GM21528 (cell line): ENCODE data around the gene MCTP1.

Source experiments
- ATAC-seq: cut with Tn5 transposase; IDR thresholded peaks from one replicate; pipeline ENCODE4 v1.9.1; 2021; ENCODE audit warnings: mild to moderate bottlenecking, moderate library complexity; ENCODE audit not compliant: unreplicated experiment, low FRiP score

Gene MCTP1

DNA sequence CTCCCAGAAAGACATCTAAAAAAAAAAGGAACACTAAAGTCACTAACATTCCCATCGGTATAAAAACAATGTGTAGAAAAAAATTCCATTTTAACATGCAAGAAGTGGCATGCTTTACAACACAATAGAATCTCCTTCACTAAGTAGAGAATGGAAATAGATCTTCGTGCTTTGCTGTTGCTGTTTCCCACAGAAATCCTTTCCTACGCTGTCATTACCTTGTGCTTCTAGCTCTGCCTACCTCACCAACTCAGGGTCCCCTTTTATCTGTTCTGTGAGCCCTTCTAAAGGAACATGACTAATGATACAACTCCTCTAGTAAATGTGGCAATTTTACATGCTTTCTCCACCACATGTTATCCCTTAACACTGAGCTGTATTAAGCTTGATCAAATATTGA lies 202.9 kb downstream of the MCTP1 start:
- ATAC-seq = no peak

- peak; percentile 93 for ATAC-seq
These were observed 203.4 kb downstream of the MCTP1 start for GRCh38 chr5:95081500-95081960.

- no peak for ATAC-seq
These were observed 204.5 kb downstream of the MCTP1 start for GRCh38 chr5:95080441-95080840.

GRCh38 chr5:95080030-95080429 lies 204.9 kb downstream of the MCTP1 start:
- ATAC-seq = no peak

GRCh38 chr5:95078868-95079267 lies 206.0 kb downstream of the MCTP1 start:
- ATAC-seq = no peak

DNA sequence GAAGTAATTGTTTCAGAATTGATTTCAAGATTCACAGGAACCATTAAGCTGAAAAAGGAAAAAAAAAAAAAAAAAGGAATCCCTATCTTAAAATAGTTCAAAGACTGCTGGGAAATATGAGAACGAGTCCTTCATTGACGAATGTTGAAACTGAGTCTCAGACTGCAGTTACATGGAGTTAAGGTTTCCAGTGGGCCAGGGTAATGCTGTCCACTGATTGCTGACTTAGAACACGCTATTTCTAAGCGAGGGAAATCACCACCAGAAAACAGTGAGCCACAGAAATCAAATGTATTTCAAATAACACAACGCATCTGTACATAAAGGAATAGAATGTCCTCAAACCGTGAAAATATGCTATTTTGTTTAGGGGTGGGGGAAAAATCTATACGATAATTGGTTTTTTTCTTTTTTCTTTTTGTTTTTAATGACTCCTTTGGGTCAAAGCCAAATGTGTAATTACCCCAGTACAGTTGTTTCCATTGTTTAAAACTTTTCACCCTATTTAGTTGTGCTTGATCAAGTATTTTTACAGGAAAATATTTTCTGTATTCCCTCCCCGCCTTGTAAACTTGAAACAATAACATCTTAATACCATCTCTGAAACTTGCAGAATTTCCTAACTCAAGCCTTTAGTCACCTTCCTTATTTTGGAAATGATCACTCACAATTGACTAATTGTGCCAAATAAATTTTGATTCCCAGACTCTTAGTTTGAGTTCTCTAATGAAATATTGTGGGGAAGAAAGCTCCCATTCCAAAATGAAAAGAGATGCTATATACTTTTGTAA lies 208.3 kb downstream of the MCTP1 start:
- no peak for ATAC-seq

DNA sequence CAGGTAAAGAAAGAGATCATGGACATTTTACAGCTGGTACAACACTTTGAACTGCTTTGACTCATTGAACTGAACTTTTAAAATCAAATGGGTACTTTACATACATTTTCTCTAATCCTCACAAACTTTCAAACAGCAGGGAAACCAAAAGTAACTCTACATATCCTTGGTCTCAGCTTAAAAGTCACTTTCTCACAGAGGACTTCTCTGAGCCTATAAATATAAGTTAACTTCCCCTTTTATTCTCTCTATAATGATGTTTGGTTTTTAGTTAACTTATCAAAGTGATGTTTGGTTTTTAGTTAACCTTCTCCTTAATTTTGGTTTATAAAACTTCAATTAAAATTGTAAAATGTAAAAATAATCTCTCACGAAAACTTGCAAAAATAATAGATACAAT lies 209.8 kb downstream of the MCTP1 start:
- ATAC-seq = no peak

- no peak for ATAC-seq
These were observed 212.6 kb downstream of the MCTP1 start for GRCh38 chr5:95072281-95072680.

- no peak for ATAC-seq
These were observed 214.0 kb downstream of the MCTP1 start for GRCh38 chr5:95070866-95071265.

GRCh38 chr5:95070453-95070852 lies 214.4 kb downstream of the MCTP1 start:
- no peak for ATAC-seq

- ATAC-seq = no peak
These were observed 214.9 kb downstream of the MCTP1 start for GRCh38 chr5:95069948-95070347.

GRCh38 chr5:95069021-95069420 lies 215.9 kb downstream of the MCTP1 start:
- no peak for ATAC-seq

DNA sequence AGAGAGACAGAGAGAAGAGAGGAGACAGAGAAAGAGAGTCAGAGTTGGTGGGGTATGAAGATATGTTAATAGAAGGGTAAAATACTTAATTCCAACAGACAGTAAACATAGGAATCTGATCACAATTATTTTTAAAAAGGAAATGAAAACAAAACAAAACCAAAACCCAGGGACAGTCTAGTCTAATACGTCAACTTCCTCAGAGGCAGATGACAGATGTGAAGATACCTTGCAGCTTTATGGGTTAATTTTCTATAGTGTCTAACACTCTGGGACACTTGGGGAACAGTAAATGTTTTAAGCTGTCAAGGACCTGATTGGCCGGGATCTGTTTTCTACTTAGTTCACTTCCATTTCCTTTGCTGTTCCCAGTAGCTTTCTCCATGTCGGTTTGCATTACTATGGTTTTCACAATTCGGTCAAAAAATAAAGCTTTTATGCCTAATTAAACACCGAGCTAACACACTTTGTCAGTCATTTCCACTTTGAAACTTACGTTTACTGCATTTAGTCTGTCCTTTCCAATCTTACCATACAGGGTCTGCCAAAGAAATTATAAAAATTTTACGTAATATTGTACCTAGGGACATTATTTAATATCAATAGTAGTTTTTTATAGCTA lies 216.5 kb downstream of the MCTP1 start:
- no peak for ATAC-seq

- no peak for ATAC-seq
These were observed 218.8 kb downstream of the MCTP1 start for GRCh38 chr5:95066048-95066447.

- ATAC-seq = no peak
These were observed 221.4 kb downstream of the MCTP1 start for GRCh38 chr5:95063492-95063891.

DNA sequence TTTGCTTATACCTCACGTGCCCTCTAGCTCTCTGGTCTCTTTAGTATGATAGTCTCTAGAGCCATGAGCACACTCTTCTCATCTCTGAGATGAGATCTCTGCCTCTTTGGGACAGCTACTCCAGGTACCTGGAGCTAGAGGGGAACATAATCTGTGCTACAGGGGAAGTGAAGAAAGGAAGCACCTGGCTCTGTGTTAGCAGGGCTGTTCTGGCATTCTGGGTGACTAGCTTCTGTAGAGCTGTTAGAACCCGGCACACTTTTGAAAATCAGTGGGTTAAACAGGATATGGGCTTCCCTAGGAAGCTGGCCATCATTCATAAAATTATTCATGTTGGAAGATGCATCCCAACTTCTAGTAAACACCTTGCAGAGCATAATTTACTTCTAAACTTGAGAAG lies 224.8 kb downstream of the MCTP1 start:
- ATAC-seq = no peak

GRCh38 chr5:95059636-95060035 lies 225.3 kb downstream of the MCTP1 start:
- no peak for ATAC-seq

GRCh38 chr5:95057615-95058014 lies 227.3 kb downstream of the MCTP1 start:
- ATAC-seq = no peak

DNA sequence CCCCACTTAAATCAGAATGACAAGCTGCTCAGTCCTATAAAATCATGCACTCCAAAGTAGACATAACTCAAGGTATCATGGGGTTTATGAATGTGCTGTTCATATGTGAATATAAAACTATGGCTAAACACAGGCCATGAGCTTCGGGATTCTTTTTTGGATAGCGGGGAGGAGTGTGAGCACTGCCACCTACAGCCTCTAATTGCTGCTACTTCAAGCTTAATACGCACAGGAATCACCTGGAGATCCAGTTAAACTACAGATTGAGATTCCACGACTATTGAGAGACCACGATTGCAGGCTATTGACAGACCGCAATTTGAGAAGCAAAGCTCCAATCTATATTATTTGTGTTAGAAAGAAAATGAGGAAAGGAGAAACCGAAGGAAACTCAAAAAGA lies 231.6 kb downstream of the MCTP1 start:
- no peak for ATAC-seq

DNA sequence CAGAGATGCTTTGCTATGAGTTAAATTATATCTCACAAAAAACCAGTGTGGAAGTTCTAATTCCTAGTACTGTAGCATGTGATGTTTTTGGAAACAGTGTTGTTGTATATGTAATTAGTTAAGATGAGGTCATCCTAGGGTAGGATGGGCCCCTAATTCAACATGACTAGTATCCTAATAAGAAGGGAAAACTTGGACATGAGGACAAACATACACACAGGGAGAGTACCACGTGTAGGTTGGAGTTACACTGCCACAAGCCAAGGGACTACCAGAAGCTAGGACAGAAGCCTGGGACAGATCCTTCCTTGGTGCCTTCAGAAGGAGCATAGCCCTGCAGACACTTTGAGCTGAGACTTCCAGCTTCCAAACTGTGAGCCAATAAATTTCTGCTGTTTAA lies 234.2 kb downstream of the MCTP1 start:
- ATAC-seq = no peak

- ATAC-seq = no peak
These were observed 236.3 kb downstream of the MCTP1 start for GRCh38 chr5:95048628-95049027.
